Measurements from ENCODE around the gene RBFA.

DNA sequence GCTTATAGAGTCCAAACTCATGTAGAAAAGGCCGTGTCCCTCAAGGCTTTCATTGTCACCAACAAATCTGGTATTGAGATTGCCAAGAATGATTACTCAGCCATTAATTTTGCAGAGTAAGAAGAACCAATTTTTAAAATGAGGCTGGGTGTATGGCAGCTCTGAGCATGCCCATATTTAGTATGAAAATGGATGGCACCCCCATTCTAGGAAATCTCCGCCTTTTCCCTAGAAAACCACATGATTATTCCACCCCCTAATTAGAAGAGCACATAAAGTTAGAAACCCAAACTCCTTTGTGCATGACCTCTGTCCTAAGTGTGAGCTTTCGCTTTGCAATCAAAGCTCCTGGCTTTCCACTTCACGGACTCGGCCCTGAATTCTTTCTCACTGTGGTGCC, 31.8 kb upstream of the RBFA start:
- TF ChIP-seq, protein P1, sequence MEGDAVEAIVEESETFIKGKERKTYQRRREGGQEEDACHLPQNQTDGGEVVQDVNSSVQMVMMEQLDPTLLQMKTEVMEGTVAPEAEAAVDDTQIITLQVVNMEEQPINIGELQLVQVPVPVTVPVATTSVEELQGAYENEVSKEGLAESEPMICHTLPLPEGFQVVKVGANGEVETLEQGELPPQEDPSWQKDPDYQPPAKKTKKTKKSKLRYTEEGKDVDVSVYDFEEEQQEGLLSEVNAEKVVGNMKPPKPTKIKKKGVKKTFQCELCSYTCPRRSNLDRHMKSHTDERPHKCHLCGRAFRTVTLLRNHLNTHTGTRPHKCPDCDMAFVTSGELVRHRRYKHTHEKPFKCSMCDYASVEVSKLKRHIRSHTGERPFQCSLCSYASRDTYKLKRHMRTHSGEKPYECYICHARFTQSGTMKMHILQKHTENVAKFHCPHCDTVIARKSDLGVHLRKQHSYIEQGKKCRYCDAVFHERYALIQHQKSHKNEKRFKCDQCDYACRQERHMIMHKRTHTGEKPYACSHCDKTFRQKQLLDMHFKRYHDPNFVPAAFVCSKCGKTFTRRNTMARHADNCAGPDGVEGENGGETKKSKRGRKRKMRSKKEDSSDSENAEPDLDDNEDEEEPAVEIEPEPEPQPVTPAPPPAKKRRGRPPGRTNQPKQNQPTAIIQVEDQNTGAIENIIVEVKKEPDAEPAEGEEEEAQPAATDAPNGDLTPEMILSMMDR (IDR thresholded peaks at IDR 0.05; ENCODE audit: poor library complexity) = no peak
- TF ChIP-seq EZH2phosphoT487 (IDR thresholded peaks at IDR 0.05; ENCODE audit: low read depth, severe bottlenecking, unreplicated experiment) (no peak), EZH2 (IDR thresholded peaks at IDR 0.05; ENCODE audit: borderline replicate concordance) (no peak)
